GM23338 (cell line): Measurements from ENCODE around the gene LONRF3. TPM values are rescaled to one million over a fixed set of nuclear protein-coding genes. Genes with fewer than 3 reads are reported as not detected.

Experiments
- ATAC-seq: fragments of 200-7000 bp; cut with Tn5 transposase; 3 replicates; pipeline ENCODE4 v1.9.1; 2020
- DNase-seq: peaks from one replicate; pipeline ENCODE4 v3.0.0-alpha.2; 2015; ENCODE audit warnings: low spot score
- H2AFZ ChIP-seq: fragments of 200-600 bp; sonication (generic); 2 replicates; pipeline ENCODE4 v1.8.0; 2016; ENCODE audit warnings: antibody characterized with exemption, mild to moderate bottlenecking, moderate library complexity
- H3F3A ChIP-seq: fragments of 200-600 bp; sonication (generic); replicated peaks from 2 replicates; pipeline ENCODE4 v1.8.0; 2017; ENCODE audit warnings: antibody characterized with exemption, mixed run types, low read depth
- H3K27ac ChIP-seq: fragments of 200-600 bp; sonication (generic); 2 replicates; pipeline ENCODE4 v1.6.1; 2016; ENCODE audit warnings: low read depth
- H3K27me3 ChIP-seq: fragments of 200-600 bp; sonication (generic); 2 replicates; pipeline ENCODE4 v1.8.0; 2016; ENCODE audit warnings: mild to moderate bottlenecking, mixed run types, moderate library complexity; ENCODE audit not compliant: insufficient read depth
- H3K36me3 ChIP-seq: fragments of 200-600 bp; sonication (generic); 2 replicates; pipeline ENCODE4 v1.8.0; 2016; ENCODE audit warnings: mild to moderate bottlenecking; ENCODE audit not compliant: insufficient read depth
- H3K4me1 ChIP-seq: fragments of 200-600 bp; sonication (generic); 2 replicates; pipeline ENCODE4 v1.8.0; 2016; ENCODE audit warnings: mild to moderate bottlenecking, moderate library complexity; ENCODE audit not compliant: insufficient read depth
- H3K4me2 ChIP-seq: fragments of 200-600 bp; sonication (generic); 2 replicates; pipeline ENCODE4 v1.7.1; 2017; ENCODE audit warnings: mixed run types
- H3K4me3 ChIP-seq: fragments of 200-600 bp; sonication (generic); 2 replicates; pipeline ENCODE4 v1.6.1; 2016; ENCODE audit warnings: mixed run types
- H3K79me2 ChIP-seq: fragments of 200-600 bp; sonication (generic); replicated peaks from 2 replicates; pipeline ENCODE4 v1.8.0; 2017; ENCODE audit warnings: mild to moderate bottlenecking; ENCODE audit not compliant: insufficient read depth
- H3K9me2 ChIP-seq: fragments of 200-600 bp; sonication (generic); 2 replicates; pipeline ENCODE4 v1.8.0; 2017; ENCODE audit not compliant: insufficient read depth
- H4K20me1 ChIP-seq: fragments of 200-600 bp; sonication (generic); replicated peaks from 2 replicates; pipeline ENCODE4 v1.8.0; 2017; ENCODE audit warnings: mild to moderate bottlenecking; ENCODE audit not compliant: insufficient read depth
- H3K27ac Mint-ChIP-seq: 2 replicates; pipeline ENCODE4 v1.8.0; 2020; ENCODE audit warnings: inconsistent platforms, mild to moderate bottlenecking, moderate library complexity, mixed read lengths
- H3K27me3 Mint-ChIP-seq: 3 replicates; pipeline ENCODE4 v1.8.0; 2022; ENCODE audit warnings: low read depth, mild to moderate bottlenecking, moderate library complexity, mixed read lengths, inconsistent platforms; ENCODE audit not compliant: insufficient read depth, poor library complexity
- H3K36me3 Mint-ChIP-seq: 3 replicates; pipeline ENCODE4 v1.8.0; 2021; ENCODE audit warnings: low read depth, mild to moderate bottlenecking, inconsistent platforms, moderate library complexity, mixed read lengths
- H3K4me1 Mint-ChIP-seq: 3 replicates; pipeline ENCODE4 v1.8.0; 2020; ENCODE audit warnings: mild to moderate bottlenecking, inconsistent platforms, mixed read lengths
- H3K4me3 Mint-ChIP-seq: 3 replicates; pipeline ENCODE4 v1.8.0; 2021; ENCODE audit warnings: moderate library complexity, mild to moderate bottlenecking, inconsistent platforms, mixed read lengths
- H3K9me3 Mint-ChIP-seq: 3 replicates; pipeline ENCODE4 v1.8.0; 2020; ENCODE audit warnings: moderate library complexity, mild to moderate bottlenecking, inconsistent platforms, mixed read lengths
- CREB1 ChIP-seq: fragments of 250-450 bp; sonication (Bioruptor Pico); IDR thresholded peaks from 2 replicates; pipeline ENCODE4 v1.5.0; 2020; ENCODE audit warnings: low read depth, mild to moderate bottlenecking, moderate library complexity
- CTCF ChIP-seq, 2 experiments: fragments of 200-600 bp in 1 of 2; sonication (generic) in 1 of 2; conservative IDR thresholded peaks; 2 replicates each; pipeline versions ENCODE4 v1.5.1 to v1.6.1; 2016 to 2017; ENCODE audit warnings: antibody characterized with exemption in 2 of 2, low read depth in 2 of 2, mild to moderate bottlenecking in 2 of 2, moderate library complexity in 1 of 2
- ETS1 ChIP-seq: IDR thresholded peaks from 2 replicates; pipeline ENCODE4 v1.6.1; 2016; ENCODE audit warnings: antibody characterized with exemption
- EZH2 ChIP-seq: fragments of 200-600 bp; sonication (generic); IDR thresholded peaks from one replicate; pipeline ENCODE4 v1.8.0; 2017; ENCODE audit warnings: antibody characterized with exemption, mild to moderate bottlenecking, low read depth; ENCODE audit not compliant: unreplicated experiment
- EZH2phosphoT487 ChIP-seq: fragments of 200-600 bp; sonication (generic); IDR thresholded peaks from one replicate; pipeline ENCODE4 v1.8.1; 2018; ENCODE audit warnings: antibody characterized with exemption; ENCODE audit not compliant: unreplicated experiment
- JUNB ChIP-seq: IDR thresholded peaks from one replicate; pipeline ENCODE4 v1.6.1; 2016; ENCODE audit warnings: antibody characterized with exemption; ENCODE audit not compliant: unreplicated experiment
- NANOG ChIP-seq: IDR thresholded peaks from 2 replicates; pipeline ENCODE4 v1.6.1; 2016; ENCODE audit warnings: antibody characterized with exemption, borderline replicate concordance
- POLR2AphosphoS5 ChIP-seq: IDR thresholded peaks from 2 replicates; pipeline ENCODE4 v1.6.1; 2016; ENCODE audit warnings: antibody characterized with exemption, low read depth
- REST ChIP-seq: IDR thresholded peaks from one replicate; pipeline ENCODE4 v1.6.1; 2018; ENCODE audit warnings: antibody characterized with exemption; ENCODE audit not compliant: unreplicated experiment
- STAT1 ChIP-seq: IDR thresholded peaks from one replicate; pipeline ENCODE4 v1.6.1; 2016; ENCODE audit warnings: antibody characterized with exemption; ENCODE audit not compliant: unreplicated experiment
- ZNF114 ChIP-seq: fragments of 250-450 bp; sonication (Bioruptor Pico); IDR thresholded peaks from 2 replicates; pipeline ENCODE4 v1.5.0; 2020; ENCODE audit warnings: mild to moderate bottlenecking, moderate library complexity
- ZNF331 ChIP-seq: fragments of 250-450 bp; sonication (Bioruptor Pico); IDR thresholded peaks from 2 replicates; pipeline ENCODE4 v1.5.0; 2020; ENCODE audit warnings: low read depth, mild to moderate bottlenecking, moderate library complexity
- ZNF462 ChIP-seq: fragments of 250-450 bp; sonication (Bioruptor Pico); IDR thresholded peaks from 2 replicates; pipeline ENCODE4 v1.5.0; 2020; ENCODE audit warnings: mild to moderate bottlenecking, moderate library complexity
- polyA plus RNA-seq: library from polyadenylated mRNA; unstranded; fragments of >200 nt; fragmentation: Nextera tagmentation; extraction: Ambion mirVana; gene quantifications from 2 replicates; pipeline ENCODE4 v1.2.1, GENCODE V29; 2016
- total RNA-seq: library from RNA; depleted of rRNA; stranded (reverse); fragments of >200 nt; shearing (Covaris generic); gene quantifications from 2 replicates; pipeline ENCODE4 v1.2.3, GENCODE V29; 2014

LONRF3 gene
- total and polyA plus RNA-seq, 2 experiments from 2014 or later: 0.10 TPM; not detected in 1

GRCh38 chrX:119025900-119026299, 51.5 kb downstream of the LONRF3 start:
- TF ChIP-seq POLR2AphosphoS5 (no peak), CTCF (conservative IDR thresholded peaks at IDR 0.05; ENCODE audit: low read depth in 2 of 2) (no peak), ZNF114 (CRISPR knock-in tag) (no peak), NANOG (no peak), EZH2phosphoT487 (no peak), ZNF331 (CRISPR knock-in tag) (no peak), JUNB (no peak), STAT1 (no peak), EZH2 (no peak), REST (no peak), ZNF462 (CRISPR knock-in tag) (no peak), ETS1 (no peak), CREB1 (CRISPR knock-in tag) (no peak)
- Mint-ChIP-seq H3K4me3 (no peak overlapping the region), H3K27me3 (no peaks in the 10 kb centered on the region)

More at GRCh38 chrX:119025900-119026299, 51.5 kb downstream of the LONRF3 start:
- H3K27ac ChIP-seq: no peak overlapping the region
- H3K36me3 ChIP-seq: no peaks in the 10 kb centered on the region
- ATAC-seq (no peak), DNase-seq (no peak)
- no peak overlapping the region for H2AFZ ChIP-seq
- H3K9me2 ChIP-seq: no peaks in the 10 kb centered on the region
- H3K4me3 ChIP-seq: no peak overlapping the region
- no peak overlapping the region for H3K4me2 ChIP-seq
- H3K79me2 ChIP-seq: no peaks in the 10 kb centered on the region
- no peaks in the 10 kb centered on the region for H3K4me1 ChIP-seq
- Mint-ChIP-seq H3K9me3 (peaks cover 6% of the 10 kb centered on the region; the same call in 2 of the 3 replicates), H3K36me3 (no peaks in the 10 kb centered on the region), H3K4me1 (no peaks in the 10 kb centered on the region), H3K27ac (no peak overlapping the region)
- no peaks in the 10 kb centered on the region for H3K27me3 ChIP-seq
- no peaks in the 10 kb centered on the region for H3F3A ChIP-seq
- H4K20me1 ChIP-seq: no peaks in the 10 kb centered on the region
